H1 (cell line): ENCODE results near the gene IL12RB2. TPM values are rescaled to one million over a fixed set of nuclear protein-coding genes. Genes with fewer than 3 reads are reported as not detected.

ENCODE experiments used
- CTCF ChIA-PET: fragments of 300-600 bp; sonication (Branson Sonifier 250); formaldehyde crosslinking; loops from one replicate; lab custom pipeline; 2021; ENCODE audit not compliant: partially characterized antibody; lab: Charles Lee
- POLR2A ChIA-PET: fragments of 300-600 bp; sonication (Branson Sonifier 250); formaldehyde crosslinking; loops from one replicate; lab custom pipeline; 2021; ENCODE audit warnings: inconsistent platforms; ENCODE audit not compliant: partially characterized antibody; lab: Charles Lee
- DNase-seq, 2 experiments: peaks; one replicate each; pipeline versions ENCODE4 v3.0.0 to v3.0.0-alpha.2; 2010 to 2022; ENCODE audit warnings: low spot score in 2 of 2, low read depth in 1 of 2, mixed read lengths in 1 of 2
- FAIRE-seq: peaks from 2 replicates; lab custom pipeline; 2011; peaks lifted over from hg19 to GRCh38; lab: Jason Lieb, UNC
- H2AFZ ChIP-seq: 2 replicates; pipeline ENCODE4 v1.8.1; 2012; ENCODE audit warnings: low read length, inconsistent platforms
- H2AK5ac ChIP-seq: 2 replicates; pipeline ENCODE4 v1.6.1; 2013; ENCODE audit warnings: low read depth, low read length
- H2BK120ac ChIP-seq: replicated peaks from 2 replicates; pipeline ENCODE3; 2013; ENCODE audit warnings: low read depth, low read length, inconsistent platforms
- H2BK12ac ChIP-seq: 2 replicates; pipeline ENCODE4 v1.6.1; 2013; ENCODE audit warnings: low read depth, low read length
- H2BK15ac ChIP-seq: 2 replicates; pipeline ENCODE4 v1.6.1; 2013; ENCODE audit warnings: low read length
- H2BK20ac ChIP-seq: 2 replicates; pipeline ENCODE4 v1.6.1; 2013; ENCODE audit warnings: low read length
- H2BK5ac ChIP-seq: 2 replicates; pipeline ENCODE4 v1.6.1; 2013; ENCODE audit warnings: low read depth, low read length
- H3K14ac ChIP-seq: 2 replicates; pipeline ENCODE4 v1.6.1; 2013; ENCODE audit warnings: inconsistent platforms; ENCODE audit not compliant: insufficient read length
- H3K18ac ChIP-seq: 2 replicates; pipeline ENCODE4 v1.6.1; 2013; ENCODE audit warnings: low read length; ENCODE audit errors: extremely low read depth
- H3K23ac ChIP-seq: 2 replicates; pipeline ENCODE4 v1.6.1; 2013; ENCODE audit warnings: inconsistent platforms; ENCODE audit not compliant: insufficient read length
- H3K23me2 ChIP-seq: 2 replicates; pipeline ENCODE4 v1.6.1; 2013; ENCODE audit warnings: low read depth, low read length
- H3K27ac ChIP-seq: 2 replicates; pipeline ENCODE4 v1.6.1; 2011; ENCODE audit warnings: low read depth, low read length, inconsistent platforms
- H3K27me3 ChIP-seq, 4 experiments: replicated peaks in 1 of 4; 1 replicate in 1 of 4; 2 replicates in 3 of 4; pipeline versions ENCODE4 v1.6.1 to v1.8.1; 2011 to 2013; ENCODE audit warnings: low read length in 3 of 4, mild to moderate bottlenecking in 3 of 4, inconsistent platforms in 2 of 4, mixed read lengths in 2 of 4, moderate library complexity in 1 of 4; ENCODE audit not compliant: control insufficient read depth in 3 of 4, insufficient read depth in 3 of 4; ENCODE audit errors: extremely low read depth in 1 of 4
- H3K36me3 ChIP-seq, 4 experiments: 2 replicates each; pipeline versions ENCODE4 v1.6.1 to v1.8.1; 2011 to 2013; ENCODE audit warnings: mild to moderate bottlenecking in 4 of 4, low read length in 3 of 4, moderate library complexity in 2 of 4, control low read depth in 1 of 4, inconsistent platforms in 1 of 4; ENCODE audit not compliant: insufficient read depth in 4 of 4, control insufficient read depth in 2 of 4
- H3K4ac ChIP-seq: replicated peaks from 2 replicates; pipeline ENCODE3; 2013; ENCODE audit warnings: low read length, low read depth, mixed read lengths, inconsistent platforms; ENCODE audit not compliant: insufficient read length
- H3K4me1 ChIP-seq, 4 experiments: replicated peaks in 1 of 4; 1 replicate in 1 of 4; 2 replicates in 3 of 4; pipeline versions ENCODE4 v1.6.1 to v1.8.1; 2011 to 2013; ENCODE audit warnings: low read length in 3 of 4, inconsistent platforms in 2 of 4, mixed read lengths in 1 of 4; ENCODE audit not compliant: insufficient read depth in 4 of 4, control insufficient read depth in 3 of 4
- H3K4me2 ChIP-seq, 2 experiments: 2 replicates each; pipeline versions ENCODE4 v1.6.1 to v1.8.1; 2011 to 2013; ENCODE audit warnings: low read depth in 2 of 2, low read length in 2 of 2, control low read depth in 1 of 2, inconsistent platforms in 1 of 2, mild to moderate bottlenecking in 1 of 2; ENCODE audit not compliant: insufficient read depth in 1 of 2
- H3K4me3 ChIP-seq, 4 experiments: fragments of 200-600, 300-600 bp in 1 of 4; sonication (generic), shearing (Covaris generic), sonication (Bioruptor Twin) in 1 of 4; 2 replicates each; pipeline versions ENCODE4 v1.5.1 to v1.8.1; 2011 to 2016; ENCODE audit warnings: low read length in 4 of 4, low read depth in 3 of 4, control low read depth in 2 of 4, inconsistent platforms in 2 of 4, mild to moderate bottlenecking in 2 of 4, mixed read lengths in 1 of 4, moderate library complexity in 1 of 4; ENCODE audit not compliant: insufficient read depth in 2 of 4; ENCODE audit errors: extremely low read depth in 1 of 4
- H3K56ac ChIP-seq: replicated peaks from 2 replicates; pipeline ENCODE3; 2013; ENCODE audit warnings: low read depth, mild to moderate bottlenecking, mixed read lengths, low read length, inconsistent platforms; ENCODE audit not compliant: insufficient read length
- H3K79me1 ChIP-seq: 2 replicates; pipeline ENCODE4 v1.6.1; 2013; ENCODE audit warnings: low read depth, low read length, control low read depth
- H3K79me2 ChIP-seq, 2 experiments: 2 replicates each; pipeline versions ENCODE4 v1.6.1 to v1.8.1; 2012 to 2013; ENCODE audit warnings: low read length in 2 of 2, mild to moderate bottlenecking in 2 of 2, inconsistent platforms in 1 of 2; ENCODE audit not compliant: insufficient read depth in 2 of 2, control insufficient read depth in 1 of 2
- H3K9ac ChIP-seq, 4 experiments: replicated peaks in 1 of 4; 1 replicate in 1 of 4; 2 replicates in 3 of 4; pipeline versions ENCODE4 v1.6.1 to v1.8.1; 2011 to 2013; ENCODE audit warnings: low read depth in 3 of 4, low read length in 3 of 4, control low read depth in 2 of 4, mild to moderate bottlenecking in 2 of 4, moderate library complexity in 2 of 4, inconsistent platforms in 1 of 4; ENCODE audit errors: extremely low read depth in 1 of 4
- H3K9me3 ChIP-seq, 2 experiments: 2 replicates each; pipeline versions ENCODE4 v1.6.1 to v1.8.1; 2012 to 2013; ENCODE audit warnings: mild to moderate bottlenecking in 2 of 2, moderate library complexity in 2 of 2, control low read depth in 1 of 2, inconsistent platforms in 1 of 2, low read depth in 1 of 2, low read length in 1 of 2, mixed read lengths in 1 of 2; ENCODE audit not compliant: insufficient read depth in 2 of 2
- H4K20me1 ChIP-seq, 2 experiments: replicated peaks in 1 of 2; 2 replicates each; pipeline versions ENCODE3 to v1.8.1; 2011 to 2013; ENCODE audit warnings: inconsistent platforms in 2 of 2, low read length in 2 of 2, mild to moderate bottlenecking in 1 of 2; ENCODE audit not compliant: insufficient read depth in 2 of 2, control insufficient read depth in 1 of 2
- H4K5ac ChIP-seq: 2 replicates; pipeline ENCODE4 v1.6.1; 2013; ENCODE audit warnings: low read length, low read depth, mixed read lengths, inconsistent platforms; ENCODE audit not compliant: insufficient read length
- H4K8ac ChIP-seq: 2 replicates; pipeline ENCODE4 v1.8.0; 2013; ENCODE audit warnings: mild to moderate bottlenecking, moderate library complexity, low read length, inconsistent platforms; ENCODE audit not compliant: insufficient read depth; ENCODE audit errors: extremely low read depth
- H4K91ac ChIP-seq: replicated peaks from 2 replicates; pipeline ENCODE3; 2013; ENCODE audit warnings: low read length, mixed read lengths, inconsistent platforms; ENCODE audit not compliant: insufficient read length
- BACH1 ChIP-seq: IDR thresholded peaks from 2 replicates; pipeline ENCODE4 v1.6.1; 2012; ENCODE audit warnings: low read length, improper control_type of control experiment
- CHD2 ChIP-seq: IDR thresholded peaks from 2 replicates; pipeline ENCODE4 v1.6.1; 2012; ENCODE audit warnings: low read length, improper control_type of control experiment
- EZH2 ChIP-seq: fragments of 200-600 bp; sonication (generic); IDR thresholded peaks from 2 replicates; pipeline ENCODE4 v1.7.1; 2012; ENCODE audit warnings: low read depth, mild to moderate bottlenecking, moderate library complexity, low read length, inconsistent platforms; ENCODE audit not compliant: severe bottlenecking
- GTF2F1 ChIP-seq: IDR thresholded peaks from 2 replicates; pipeline ENCODE4 v1.6.1; 2012; ENCODE audit warnings: low read depth, low read length, improper control_type of control experiment, borderline replicate concordance
- HDAC6 ChIP-seq: IDR thresholded peaks from one replicate; pipeline ENCODE4 v1.7.1; 2012; ENCODE audit warnings: low read depth, mild to moderate bottlenecking, inconsistent platforms, low read length, moderate library complexity
- SIX5 ChIP-seq: IDR thresholded peaks from 2 replicates; pipeline ENCODE4 v1.6.1; 2011; ENCODE audit warnings: mild to moderate bottlenecking, low read depth, low read length
- SP4 ChIP-seq: IDR thresholded peaks from 2 replicates; pipeline ENCODE4 v1.6.1; 2012; ENCODE audit warnings: low read length, inconsistent platforms
- TAF1 ChIP-seq: IDR thresholded peaks from 2 replicates; pipeline ENCODE4 v1.6.1; 2011; ENCODE audit warnings: mild to moderate bottlenecking, low read depth, low read length
- YY1 ChIP-seq: IDR thresholded peaks from 2 replicates; pipeline ENCODE4 v1.6.1; 2011; ENCODE audit warnings: low read depth, mild to moderate bottlenecking, low read length
- WGBS, 2 experiments: shearing (Covaris generic) in 1 of 2; methylation state at CpG; one replicate each; pipeline versions ENCODE4 v1.1.6 to v1.1.7; 2013 to 2015; ENCODE audit warnings: low lambda C conversion rate in 2 of 2, mixed read lengths in 2 of 2, inconsistent platforms in 1 of 2, low coverage in 1 of 2, missing lambda C conversion rate in 1 of 2; ENCODE audit not compliant: insufficient replicate concordance in 2 of 2, insufficient coverage in 1 of 2, insufficient read length in 1 of 2; ENCODE audit errors: extremely low coverage in 1 of 2, missing lambda C conversion rate in 1 of 2; 5-methylcytosine and 5-hydroxymethylcytosine counted together
- polyA plus RNA-seq, 7 experiments: library from polyadenylated mRNA; depleted of rRNA in 3 of 7; stranded (reverse) in 5 of 7; unstranded in 2 of 7; fragments of >200 nt in 5 of 7; fragments of 200-250 nt in 2 of 7; gene quantifications; 1 replicate in 5 of 7; 2 replicates in 1 of 7; 4 replicates in 1 of 7; pipeline versions ENCODE4 v1.2.1 to v1.2.3, GENCODE V29; 2011 to 2013; ENCODE audit warnings: missing spikeins in 2 of 7, mixed read lengths in 2 of 7
- total RNA-seq: library from RNA; stranded (reverse); fragmentation: NEBNext Ultra II Directional; extraction: Animal tissue kit (Norgen Biotek cat#: 25700); gene quantifications from 2 replicates; pipeline ENCODE4 v1.2.1, GENCODE V29; 2021
- TF ChIP-seq, protein P1 (sequence below): IDR thresholded peaks from 2 replicates; pipeline ENCODE4 v1.6.1; 2011; ENCODE audit warnings: low read depth, mild to moderate bottlenecking, low read length; ENCODE audit not compliant: insufficient read depth

The IL12RB2 gene
- total and polyA plus RNA-seq, 2 of the 8 experiments (the other 6 are each of a cell fraction or from before 2014, with no cell fraction given), result 1.4 TPM

DNA sequence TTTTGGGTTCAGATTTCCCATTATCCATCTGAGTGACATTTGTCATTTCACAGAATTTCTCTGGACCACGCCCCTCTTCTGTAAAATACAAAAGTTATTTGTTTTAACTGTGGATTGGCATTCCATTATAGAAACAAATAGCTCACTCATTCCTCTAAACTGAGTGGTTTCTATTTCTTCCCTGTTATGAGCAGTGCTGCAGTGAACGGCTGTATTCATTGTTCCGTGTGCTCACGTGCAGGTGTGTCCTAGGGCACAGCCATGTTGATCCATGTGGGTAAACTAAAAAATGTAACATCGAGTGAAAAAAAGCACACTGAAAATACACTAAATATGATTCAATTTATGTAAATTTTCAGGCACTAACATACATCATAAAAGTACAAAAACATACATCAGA is 27.0 kb upstream of the IL12RB2 start:
- H4K5ac ChIP-seq, result no peak overlapping the region
- no peak overlapping the region for H2BK15ac ChIP-seq
- no peak overlapping the region for H3K14ac ChIP-seq
- no peaks in the 10 kb centered on the region for H3K4me1 ChIP-seq
- FAIRE-seq (no peak), DNase-seq (no peak)
- no peak overlapping the region for H2BK120ac ChIP-seq
- no peaks in the 10 kb centered on the region for H3K79me1 ChIP-seq
- no peak overlapping the region for H3K18ac ChIP-seq
- H4K8ac ChIP-seq, result no peak overlapping the region
- H3K23ac ChIP-seq, result no peak overlapping the region
- H3K56ac ChIP-seq, result no peak overlapping the region
- no peaks in the 10 kb centered on the region for H3K79me2 ChIP-seq
- H3K36me3 ChIP-seq, result no peaks in the 10 kb centered on the region
- no peak overlapping the region for H3K4me3 ChIP-seq
- H3K27ac ChIP-seq, result no peak overlapping the region
- H4K20me1 ChIP-seq, result no peaks in the 10 kb centered on the region
- no peak overlapping the region for H2BK12ac ChIP-seq
- H3K4ac ChIP-seq, result no peak overlapping the region
- no peak overlapping the region for H2AK5ac ChIP-seq
- H3K9me3 ChIP-seq, result no peaks in the 10 kb centered on the region
- no peak overlapping the region for H2AFZ ChIP-seq
- H2BK20ac ChIP-seq, result no peak overlapping the region
- no peak overlapping the region for H2BK5ac ChIP-seq
- WGBS, 2 experiments, result 88% methylated on average over 5 of the region's 5 CpGs; no CpG with 5 or more reads in 1 of the 2 experiments
- no peak overlapping the region for H3K4me2 ChIP-seq
- ChIA-PET CTCF (interaction anchor here (0.7 to 1.8 kb wide), 3 partner anchors 18 to 68 kb away, joined by 3 to 9 read pairs (median 3); no protein-coding TSS in a partner anchor), POLR2A (no interaction called here)
- H3K27me3 ChIP-seq, result no peaks in the 10 kb centered on the region
- no peaks in the 10 kb centered on the region for H3K23me2 ChIP-seq
- no peak overlapping the region for H3K9ac ChIP-seq
- TF ChIP-seq TAF1, result no peak
- no peak for TF ChIP-seq EZH2
- no peak for TF ChIP-seq SIX5
- no peak for TF ChIP-seq CHD2
- no peak for TF ChIP-seq GTF2F1
- TF ChIP-seq SP4, result no peak
- TF ChIP-seq, protein P1, sequence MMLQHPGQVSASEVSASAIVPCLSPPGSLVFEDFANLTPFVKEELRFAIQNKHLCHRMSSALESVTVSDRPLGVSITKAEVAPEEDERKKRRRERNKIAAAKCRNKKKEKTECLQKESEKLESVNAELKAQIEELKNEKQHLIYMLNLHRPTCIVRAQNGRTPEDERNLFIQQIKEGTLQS, result no peak
- no peak for TF ChIP-seq YY1
- TF ChIP-seq HDAC6, result no peak
- TF ChIP-seq BACH1, result no peak
- no peak overlapping the region for H4K91ac ChIP-seq
